ENCODE results near the gene PFDN1. TPM values are rescaled to one million over a fixed set of nuclear protein-coding genes. Genes with fewer than 3 reads are reported as not detected.

The PFDN1 gene
- total RNA-seq, 1 experiment from 2014 or later, result 54.4 TPM

DNA sequence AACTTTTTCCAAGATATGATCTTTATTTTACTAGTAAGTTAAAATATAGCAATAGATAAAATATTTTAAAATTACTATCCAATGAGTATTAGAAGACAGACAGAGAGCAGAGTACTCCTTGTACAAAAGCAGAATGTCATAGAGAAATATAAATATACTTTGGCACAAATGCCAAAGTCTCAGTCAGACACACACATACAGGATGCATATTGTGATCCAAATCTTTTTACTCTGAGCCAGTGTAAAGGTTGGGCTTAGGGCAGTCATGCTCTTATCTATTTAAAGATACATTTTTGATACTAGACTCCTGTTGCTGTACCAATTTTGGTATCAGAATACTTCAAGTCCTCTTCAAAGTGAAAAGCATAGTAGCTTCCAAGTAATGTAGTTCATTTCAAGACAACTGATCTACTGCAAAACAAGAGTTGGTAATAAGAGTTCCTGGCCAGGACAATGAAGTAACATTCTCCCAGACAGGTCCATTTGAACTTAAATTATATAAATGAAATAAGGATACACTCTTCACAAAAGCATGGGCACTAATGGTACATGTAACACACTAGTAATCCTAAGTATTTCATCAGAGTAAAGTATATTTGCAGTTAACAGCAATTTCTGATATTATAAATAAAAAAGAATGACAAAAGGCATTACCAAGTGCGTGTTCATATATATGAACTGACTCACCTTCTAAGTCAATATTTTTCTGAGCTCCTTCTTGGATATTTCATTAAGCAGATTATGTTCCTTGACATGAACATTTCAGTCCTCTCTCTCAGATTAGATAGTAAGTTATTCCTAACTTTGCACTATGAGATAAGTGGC, 10.5 kb downstream of the PFDN1 start:
- no peaks in the 10 kb centered on the region for H3K36me3 ChIP-seq (ENCODE audit: control insufficient read depth, insufficient read depth, low read length)
- no peak overlapping the region for H3K4me3 ChIP-seq (ENCODE audit: low read depth in 2 of 2, low read length in 2 of 2)
- H3K27me3 ChIP-seq (ENCODE audit: control insufficient read depth, insufficient read depth, low read length), result no peaks in the 10 kb centered on the region
- peaks cover 32% of the 10 kb centered on the region for H3K4me1 ChIP-seq (ENCODE audit: control insufficient read depth, insufficient read depth, low read length)
- intact Hi-C loops (cut with micrococcal nuclease; ENCODE audit: unreplicated experiment) (no loop called here), in situ Hi-C loops (cut with HindIII; ENCODE audit: low pct_unique_long_range_greater_than_20kb, low sequenced_read_pairs) (no loop called here)
- peak overlapping the region; percentile 27 for H3K27ac ChIP-seq (ENCODE audit: low read length)
- no TSS peak for BruUV-seq (replicated peaks)
- ChIA-PET POLR2A (interaction anchor here (0.7 kb wide), 1 partner anchor 62 kb away, joined by 3 read pairs; no protein-coding TSS in a partner anchor), CTCF (no interaction called here)
- ATAC-seq, result peak; percentile 74
- TF ChIP-seq TCF7L2 (IDR thresholded peaks at IDR 0.05; ENCODE audit: low read depth, low read length) (no peak), POLR2AphosphoS5 (IDR thresholded peaks at IDR 0.05; ENCODE audit: low read depth, low read length) (no peak), SIN3A (IDR thresholded peaks at IDR 0.05; ENCODE audit: borderline replicate concordance, insufficient read depth, low read depth, low read length) (no peak)
- TF ChIP-seq, protein P1, sequence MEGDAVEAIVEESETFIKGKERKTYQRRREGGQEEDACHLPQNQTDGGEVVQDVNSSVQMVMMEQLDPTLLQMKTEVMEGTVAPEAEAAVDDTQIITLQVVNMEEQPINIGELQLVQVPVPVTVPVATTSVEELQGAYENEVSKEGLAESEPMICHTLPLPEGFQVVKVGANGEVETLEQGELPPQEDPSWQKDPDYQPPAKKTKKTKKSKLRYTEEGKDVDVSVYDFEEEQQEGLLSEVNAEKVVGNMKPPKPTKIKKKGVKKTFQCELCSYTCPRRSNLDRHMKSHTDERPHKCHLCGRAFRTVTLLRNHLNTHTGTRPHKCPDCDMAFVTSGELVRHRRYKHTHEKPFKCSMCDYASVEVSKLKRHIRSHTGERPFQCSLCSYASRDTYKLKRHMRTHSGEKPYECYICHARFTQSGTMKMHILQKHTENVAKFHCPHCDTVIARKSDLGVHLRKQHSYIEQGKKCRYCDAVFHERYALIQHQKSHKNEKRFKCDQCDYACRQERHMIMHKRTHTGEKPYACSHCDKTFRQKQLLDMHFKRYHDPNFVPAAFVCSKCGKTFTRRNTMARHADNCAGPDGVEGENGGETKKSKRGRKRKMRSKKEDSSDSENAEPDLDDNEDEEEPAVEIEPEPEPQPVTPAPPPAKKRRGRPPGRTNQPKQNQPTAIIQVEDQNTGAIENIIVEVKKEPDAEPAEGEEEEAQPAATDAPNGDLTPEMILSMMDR (IDR thresholded peaks at IDR 0.05), result no peak
- DNase-seq (ENCODE audit: low read depth, low spot score), result no peak
- H3K9me3 ChIP-seq (ENCODE audit: control insufficient read depth, insufficient read depth, low read depth, low read length), result no peaks in the 10 kb centered on the region

DNA sequence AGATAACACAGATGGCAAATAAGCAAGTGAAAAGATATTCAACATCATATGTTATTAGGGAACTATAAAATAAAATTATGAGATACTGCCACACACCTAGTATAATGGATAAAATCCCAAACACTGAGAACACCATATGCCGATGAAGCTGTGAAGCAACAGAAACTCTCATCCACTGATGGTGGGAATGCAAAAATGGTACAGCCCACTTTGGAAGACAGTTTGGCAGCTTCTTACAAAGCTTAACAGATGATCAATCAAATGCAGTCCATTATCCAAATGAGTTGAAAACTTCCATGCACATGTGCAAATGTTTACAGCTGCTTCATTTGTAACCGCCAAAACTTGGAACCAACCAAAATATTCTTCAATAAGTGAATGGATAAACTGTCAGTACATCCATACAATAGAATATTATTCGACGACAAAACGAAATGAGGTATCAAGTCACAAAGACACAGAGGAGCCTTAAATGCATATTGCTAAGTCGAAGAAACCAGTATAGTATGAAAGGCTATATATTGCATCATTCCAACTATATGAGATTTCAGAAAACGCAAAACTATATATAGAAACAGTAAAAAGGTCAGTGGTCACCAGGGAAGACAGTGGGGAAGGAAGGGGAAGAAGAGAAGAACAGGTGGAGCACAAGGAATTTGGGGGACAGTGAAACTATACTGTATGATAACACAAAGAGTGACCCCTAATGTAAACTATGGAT, 14.9 kb downstream of the PFDN1 start:
- BruUV-seq (replicated peaks), result no TSS peak
- TF ChIP-seq TCF7L2 (IDR thresholded peaks at IDR 0.05; ENCODE audit: low read depth, low read length) (no peak), SIN3A (IDR thresholded peaks at IDR 0.05; ENCODE audit: borderline replicate concordance, insufficient read depth, low read depth, low read length) (no peak), POLR2AphosphoS5 (IDR thresholded peaks at IDR 0.05; ENCODE audit: low read depth, low read length) (no peak), REST (IDR thresholded peaks at IDR 0.05; ENCODE audit: insufficient read depth in 1 of 2, low read depth in 2 of 2, low read length in 1 of 2) (no peak)
- TF ChIP-seq, protein P1 (IDR thresholded peaks at IDR 0.05), result no peak
- Histone ChIP-seq H3K4me1 (ENCODE audit: control insufficient read depth, insufficient read depth, low read length) (peaks cover 17% of the 10 kb centered on the region), H3K36me3 (ENCODE audit: control insufficient read depth, insufficient read depth, low read length) (no peaks in the 10 kb centered on the region), H3K4me3 (ENCODE audit: low read depth in 2 of 2, low read length in 2 of 2) (no peak overlapping the region), H3K9me3 (ENCODE audit: control insufficient read depth, insufficient read depth, low read depth, low read length) (no peaks in the 10 kb centered on the region), H3K27ac (ENCODE audit: low read length) (no peak overlapping the region), H3K27me3 (ENCODE audit: control insufficient read depth, insufficient read depth, low read length) (no peaks in the 10 kb centered on the region)
- ATAC-seq (no peak), DNase-seq (ENCODE audit: low read depth, low spot score) (no peak)
- POLR2A ChIA-PET, result no interaction called here
- in situ Hi-C loops (cut with HindIII; ENCODE audit: low pct_unique_long_range_greater_than_20kb, low sequenced_read_pairs) (no loop called here), intact Hi-C loops (cut with micrococcal nuclease; ENCODE audit: unreplicated experiment) (no loop called here)
- CTCF ChIA-PET, result interaction anchor here (0.7 kb wide), 1 partner anchor 13 kb away, joined by 10 read pairs; no protein-coding TSS in a partner anchor
